Activated CD8-positive, alpha-beta T cell treated with anti-CD3 and anti-CD28 coated beads for 36 hours (primary cell): Measurements from ENCODE around the gene ADAM19. TPM values are rescaled to one million over a fixed set of nuclear protein-coding genes. Genes with fewer than 3 reads are reported as not detected.

Source experiments
- ATAC-seq: fragments of 200-7000 bp; cut with Tn5 transposase; one replicate; pipeline ENCODE4 v1.10.0; 2021; ENCODE audit warnings: mild to moderate bottlenecking, moderate library complexity
- CTCF ChIA-PET: fragments of 350-600 bp; sonication (Branson Sonifier 250); formaldehyde crosslinking; loops from one replicate; lab custom pipeline; 2021; ENCODE audit warnings: antibody characterized with exemption; lab: Charles Lee
- POLR2A ChIA-PET: fragments of 350-600 bp; sonication (Branson Sonifier 250); formaldehyde crosslinking; loops from one replicate; lab custom pipeline; 2021; ENCODE audit warnings: antibody characterized with exemption; lab: Charles Lee
- DNase-seq: peaks from one replicate; pipeline ENCODE4 v3.0.0-alpha.2; 2020
- H3K27ac Mint-ChIP-seq: one replicate; pipeline ENCODE4 v1.8.0; 2021; ENCODE audit warnings: mild to moderate bottlenecking, mixed read lengths
- H3K27me3 Mint-ChIP-seq: one replicate; pipeline ENCODE4 v1.8.0; 2021; ENCODE audit warnings: mixed read lengths
- H3K36me3 Mint-ChIP-seq: one replicate; pipeline ENCODE4 v1.8.0; 2021; ENCODE audit warnings: low read depth, mixed read lengths
- H3K4me1 Mint-ChIP-seq: one replicate; pipeline ENCODE4 v1.8.0; 2021; ENCODE audit warnings: low read depth, mixed read lengths
- H3K4me3 Mint-ChIP-seq: one replicate; pipeline ENCODE4 v1.8.0; 2021; ENCODE audit warnings: mild to moderate bottlenecking, moderate library complexity, mixed read lengths
- H3K9me3 Mint-ChIP-seq: one replicate; pipeline ENCODE4 v1.8.0; 2021; ENCODE audit warnings: mixed read lengths
- CTCF ChIP-seq: fragments of 200-600 bp; IDR thresholded peaks from one replicate; pipeline ENCODE4 v1.8.0; 2022; ENCODE audit warnings: antibody characterized with exemption, mild to moderate bottlenecking
- intact Hi-C: fragments of 100-400 bp; cut with micrococcal nuclease; formaldehyde crosslinking; loops from one replicate; pipeline ENCODE4 v1.10.0; 2022
- total RNA-seq, 2 experiments: library from RNA; stranded (reverse); gene quantifications; one replicate each; pipeline ENCODE4 v1.2.3, GENCODE V29; 2021

ADAM19 gene
- total RNA-seq, 2 experiments from 2014 or later, result 12.3 to 12.9 TPM

DNA sequence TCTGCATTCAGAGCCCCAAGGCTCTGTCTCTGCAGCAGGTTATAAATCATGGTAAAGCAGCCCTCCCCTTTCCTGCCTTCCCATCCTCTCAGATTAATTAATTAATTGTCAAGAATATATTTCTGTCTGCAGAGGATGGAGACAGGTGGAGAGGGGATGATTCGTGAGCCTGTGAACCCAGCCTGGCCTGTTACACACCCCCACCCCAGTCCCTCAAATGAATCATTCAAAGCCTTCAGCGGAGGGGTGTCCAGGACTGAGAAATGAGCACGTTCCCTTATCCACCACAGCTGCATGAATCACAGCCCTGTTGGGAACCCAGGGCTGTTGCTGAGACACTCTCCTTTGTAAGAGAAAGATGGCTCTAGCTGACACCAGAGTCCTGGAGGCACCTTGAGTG, 59.6 kb downstream of the ADAM19 start:
- intact Hi-C loops, result no loop called here
- DNase-seq, result peak; percentile 19
- peaks cover 8% of the 10 kb centered on the region for H3K4me1 Mint-ChIP-seq
- H3K36me3 Mint-ChIP-seq, result peaks cover 1% of the 10 kb centered on the region
- no peak overlapping the region for H3K27ac Mint-ChIP-seq
- ChIA-PET CTCF (interaction anchor here (1.2 to 1.3 kb wide), 2 partner anchors 31 to 226 kb away, joined by 3 read pairs; no protein-coding TSS in a partner anchor), POLR2A (no interaction called here)
- TF ChIP-seq CTCF, result no peak
- no peak overlapping the region for H3K4me3 Mint-ChIP-seq
- H3K9me3 Mint-ChIP-seq, result no peaks in the 10 kb centered on the region
- ATAC-seq, result peak; percentile 74
- H3K27me3 Mint-ChIP-seq, result no peaks in the 10 kb centered on the region

DNA sequence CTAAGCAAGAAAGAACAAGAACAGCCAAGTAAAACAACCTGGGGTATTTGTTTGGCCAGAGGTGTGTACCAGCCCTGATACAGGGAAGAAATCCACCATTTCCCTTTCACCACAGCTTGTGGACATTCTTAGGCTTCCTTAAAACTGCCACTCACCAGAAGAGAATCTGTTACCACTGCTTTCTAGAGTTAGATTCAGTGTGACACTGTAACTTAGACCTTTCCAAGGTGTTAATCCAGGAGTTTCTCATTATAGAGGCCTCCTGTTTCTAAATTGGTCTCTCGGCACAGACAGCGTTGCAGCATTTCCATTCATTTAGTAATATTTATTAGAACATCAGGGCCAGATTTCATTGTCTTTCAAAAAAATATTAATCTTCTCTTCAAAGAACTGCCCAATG, 60.6 kb downstream of the ADAM19 start:
- ATAC-seq (no peak), DNase-seq (no peak)
- Mint-ChIP-seq H3K27me3 (no peaks in the 10 kb centered on the region), H3K9me3 (no peaks in the 10 kb centered on the region), H3K36me3 (peaks cover 1% of the 10 kb centered on the region), H3K4me3 (no peak overlapping the region), H3K27ac (no peak overlapping the region), H3K4me1 (peaks cover 8% of the 10 kb centered on the region)
- ChIA-PET CTCF (no interaction called here), POLR2A (no interaction called here)
- TF ChIP-seq CTCF, result no peak
- intact Hi-C loops, result no loop called here

DNA sequence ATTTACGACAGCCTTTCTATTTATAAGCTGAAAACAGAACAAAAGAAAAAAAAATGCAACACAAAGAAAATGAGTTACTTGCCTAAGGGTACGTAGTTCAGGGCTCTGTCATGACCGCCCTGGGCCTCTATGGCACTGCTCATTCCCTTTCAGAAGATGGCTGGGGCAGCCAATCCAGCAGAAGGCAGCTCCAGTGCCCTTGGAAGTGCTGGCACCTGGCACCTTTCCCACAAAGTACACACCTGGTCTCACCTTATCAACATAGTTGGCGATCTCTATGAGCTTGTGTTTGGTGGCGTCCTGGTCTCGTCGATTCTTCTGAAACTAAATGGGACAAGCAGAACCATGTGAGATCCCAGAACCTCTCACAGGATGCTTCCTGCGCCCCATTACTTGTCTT, 62.4 kb downstream of the ADAM19 start:
- ATAC-seq (no peak), DNase-seq (no peak)
- CTCF ChIA-PET, result interaction anchor here (1.0 to 1.5 kb wide), 2 partner anchors 189 to 230 kb away, joined by 3 to 4 read pairs; partner anchors contain the start of gene LSM11
- Mint-ChIP-seq H3K9me3 (no peaks in the 10 kb centered on the region), H3K4me1 (no peaks in the 10 kb centered on the region), H3K27ac (no peak overlapping the region), H3K27me3 (no peaks in the 10 kb centered on the region), H3K4me3 (no peak overlapping the region), H3K36me3 (no peaks in the 10 kb centered on the region)
- POLR2A ChIA-PET, result interaction anchor here (0.6 kb wide), 1 partner anchor 49 kb away, joined by 3 read pairs; no protein-coding TSS in a partner anchor
- intact Hi-C loops, result no loop called here
- no peak for TF ChIP-seq CTCF

- ChIA-PET CTCF (interaction anchor here (1.1 to 1.5 kb wide), 2 partner anchors 188 to 231 kb away, joined by 3 read pairs; partner anchors contain the start of gene LSM11), POLR2A (interaction anchor here (0.9 to 1.1 kb wide), 2 partner anchors 13 to 231 kb away, joined by 3 to 5 read pairs; no protein-coding TSS in a partner anchor)
- H3K27ac Mint-ChIP-seq, result no peak overlapping the region
- intact Hi-C loops, result no loop called here
- H3K27me3 Mint-ChIP-seq, result no peaks in the 10 kb centered on the region
- no peaks in the 10 kb centered on the region for H3K36me3 Mint-ChIP-seq
- ATAC-seq, result peak; percentile 34
- no peak for TF ChIP-seq CTCF
- H3K4me1 Mint-ChIP-seq, result no peaks in the 10 kb centered on the region
- no peaks in the 10 kb centered on the region for H3K9me3 Mint-ChIP-seq
- peak; percentile 34 for DNase-seq
- H3K4me3 Mint-ChIP-seq, result no peak overlapping the region
Measured at GRCh38 chr5:157511651-157512644, 63.6 kb downstream of the ADAM19 start.

DNA sequence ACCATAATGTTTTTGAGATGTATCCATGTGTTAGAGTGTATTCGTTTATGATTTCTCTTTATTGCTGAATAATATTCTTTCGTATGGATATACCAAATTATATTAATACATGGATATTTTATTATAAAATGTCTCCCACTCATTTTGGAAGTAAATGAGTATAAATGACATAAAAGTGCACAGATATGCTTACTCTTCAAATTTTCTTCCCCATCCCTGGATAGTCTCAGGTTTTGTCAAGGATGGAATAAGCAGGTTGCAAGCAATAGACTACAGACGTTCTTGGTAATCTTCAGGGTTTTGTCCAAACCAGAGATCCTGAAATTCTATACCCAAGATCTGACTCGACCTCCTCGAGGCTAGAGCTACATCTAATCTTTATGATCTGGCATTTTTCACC, 64.9 kb downstream of the ADAM19 start:
- ChIA-PET CTCF (interaction anchor here (0.8 kb wide), 1 partner anchor 39 kb away, joined by 3 read pairs; no protein-coding TSS in a partner anchor), POLR2A (no interaction called here)
- DNase-seq (no peak), ATAC-seq (no peak)
- H3K4me1 Mint-ChIP-seq, result no peaks in the 10 kb centered on the region
- no peaks in the 10 kb centered on the region for H3K27me3 Mint-ChIP-seq
- no peaks in the 10 kb centered on the region for H3K9me3 Mint-ChIP-seq
- no peak overlapping the region for H3K4me3 Mint-ChIP-seq
- intact Hi-C loops, result no loop called here
- H3K36me3 Mint-ChIP-seq, result no peaks in the 10 kb centered on the region
- no peak for TF ChIP-seq CTCF
- no peak overlapping the region for H3K27ac Mint-ChIP-seq
